Measurements from ENCODE around the gene CRTC3.

DNA sequence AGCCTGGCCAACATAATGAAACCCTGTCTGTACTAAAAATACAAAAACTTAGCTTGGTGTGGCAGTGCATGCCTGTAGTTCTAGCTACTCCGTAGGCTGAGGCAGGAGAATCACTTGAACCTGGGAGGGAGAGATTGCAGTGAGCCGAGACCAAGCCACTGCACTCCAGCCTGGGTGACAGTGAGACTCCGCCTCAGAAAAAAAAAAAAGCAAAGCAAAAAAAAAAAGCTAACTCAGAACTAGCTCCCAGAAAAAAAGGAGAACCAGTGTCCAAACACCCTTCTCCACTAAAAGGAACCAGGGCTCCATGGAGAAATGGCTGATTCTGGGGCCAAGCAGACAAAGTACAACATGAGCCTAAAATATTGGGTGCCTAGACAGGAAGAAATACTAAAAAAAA is 16.7 kb upstream of the CRTC3 start:
- TF ChIP-seq EZH2 (IDR thresholded peaks at IDR 0.05; ENCODE audit: borderline replicate concordance, low read depth, low read length, poor library complexity, severe bottlenecking): no peak
- TF ChIP-seq, protein P1, sequence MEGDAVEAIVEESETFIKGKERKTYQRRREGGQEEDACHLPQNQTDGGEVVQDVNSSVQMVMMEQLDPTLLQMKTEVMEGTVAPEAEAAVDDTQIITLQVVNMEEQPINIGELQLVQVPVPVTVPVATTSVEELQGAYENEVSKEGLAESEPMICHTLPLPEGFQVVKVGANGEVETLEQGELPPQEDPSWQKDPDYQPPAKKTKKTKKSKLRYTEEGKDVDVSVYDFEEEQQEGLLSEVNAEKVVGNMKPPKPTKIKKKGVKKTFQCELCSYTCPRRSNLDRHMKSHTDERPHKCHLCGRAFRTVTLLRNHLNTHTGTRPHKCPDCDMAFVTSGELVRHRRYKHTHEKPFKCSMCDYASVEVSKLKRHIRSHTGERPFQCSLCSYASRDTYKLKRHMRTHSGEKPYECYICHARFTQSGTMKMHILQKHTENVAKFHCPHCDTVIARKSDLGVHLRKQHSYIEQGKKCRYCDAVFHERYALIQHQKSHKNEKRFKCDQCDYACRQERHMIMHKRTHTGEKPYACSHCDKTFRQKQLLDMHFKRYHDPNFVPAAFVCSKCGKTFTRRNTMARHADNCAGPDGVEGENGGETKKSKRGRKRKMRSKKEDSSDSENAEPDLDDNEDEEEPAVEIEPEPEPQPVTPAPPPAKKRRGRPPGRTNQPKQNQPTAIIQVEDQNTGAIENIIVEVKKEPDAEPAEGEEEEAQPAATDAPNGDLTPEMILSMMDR (conservative IDR thresholded peaks at IDR 0.05; ENCODE audit: low read depth, low read length): no peak

All from A673 (cell line).